Activated T-cell treated with anti-CD3 and anti-CD28 coated beads, Interleukin-2, amount 50 U/mL, for 24 hours (primary cell): Measurements from ENCODE around the gene SDF4.

Experiments used
- DNase-seq: peaks from one replicate; pipeline ENCODE4 v3.0.0-alpha.2; 2020
- H3K27ac Mint-ChIP-seq: 2 replicates; pipeline ENCODE4 v1.8.0; 2020; ENCODE audit warnings: mild to moderate bottlenecking, mixed read lengths
- H3K27me3 Mint-ChIP-seq: 2 replicates; pipeline ENCODE4 v1.8.0; 2020; ENCODE audit warnings: mixed read lengths
- H3K36me3 Mint-ChIP-seq: 2 replicates; pipeline ENCODE4 v1.8.0; 2020; ENCODE audit warnings: low read depth, mixed read lengths
- H3K4me1 Mint-ChIP-seq: 2 replicates; pipeline ENCODE4 v1.8.0; 2020; ENCODE audit warnings: low read depth, mixed read lengths
- H3K4me3 Mint-ChIP-seq: 2 replicates; pipeline ENCODE4 v1.8.0; 2020; ENCODE audit warnings: mild to moderate bottlenecking, moderate library complexity, mixed read lengths
- H3K9me3 Mint-ChIP-seq: 2 replicates; pipeline ENCODE4 v1.8.0; 2020; ENCODE audit warnings: mixed read lengths

Gene SDF4

DNA sequence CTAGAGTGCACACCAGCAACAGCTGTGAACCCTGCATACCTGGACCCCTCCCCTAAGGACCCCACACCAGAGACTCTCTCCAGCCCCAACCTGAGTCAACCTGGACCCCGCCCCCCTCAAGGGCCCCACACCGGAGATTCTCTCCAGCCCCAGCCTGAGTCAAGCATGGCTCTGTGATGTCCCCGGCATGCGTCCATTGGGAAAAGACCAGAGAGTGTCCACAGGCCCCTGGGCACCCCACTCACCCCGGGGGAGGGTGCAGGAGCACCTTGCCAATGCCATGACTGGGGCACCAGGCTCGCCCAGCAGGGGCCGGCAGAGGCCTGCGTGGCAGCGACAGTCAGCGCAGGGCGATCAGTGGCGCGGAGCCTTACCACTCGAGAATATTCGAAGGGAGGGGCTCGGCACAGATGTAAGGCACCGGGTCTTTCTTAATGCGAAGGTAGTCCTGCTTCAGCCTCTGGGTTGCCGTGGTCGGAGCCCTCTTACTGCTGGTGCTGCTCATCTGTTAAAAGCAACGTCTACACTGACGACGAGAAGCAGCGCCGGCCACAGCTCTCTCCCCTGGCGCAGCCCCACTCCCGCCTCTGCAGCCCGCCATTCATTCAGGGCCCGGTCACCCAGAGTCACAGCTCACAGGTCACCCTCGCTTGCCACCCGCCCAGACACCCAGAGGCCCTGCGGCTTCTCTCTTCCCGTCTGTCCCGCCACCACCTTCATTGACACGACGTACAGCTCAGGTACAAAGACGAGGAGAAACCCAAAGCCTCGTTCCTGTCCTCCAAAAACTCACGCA is 35.9 kb upstream of the SDF4 start:
- H3K4me3 Mint-ChIP-seq, result no peak overlapping the region
- peak overlapping the region; percentile 67 for H3K27ac Mint-ChIP-seq
- no peaks in the 10 kb centered on the region for H3K9me3 Mint-ChIP-seq
- no peak for DNase-seq
- no peaks in the 10 kb centered on the region for H3K27me3 Mint-ChIP-seq
- peaks cover 86% of the 10 kb centered on the region for H3K36me3 Mint-ChIP-seq
- peaks cover 40% of the 10 kb centered on the region for H3K4me1 Mint-ChIP-seq

DNA sequence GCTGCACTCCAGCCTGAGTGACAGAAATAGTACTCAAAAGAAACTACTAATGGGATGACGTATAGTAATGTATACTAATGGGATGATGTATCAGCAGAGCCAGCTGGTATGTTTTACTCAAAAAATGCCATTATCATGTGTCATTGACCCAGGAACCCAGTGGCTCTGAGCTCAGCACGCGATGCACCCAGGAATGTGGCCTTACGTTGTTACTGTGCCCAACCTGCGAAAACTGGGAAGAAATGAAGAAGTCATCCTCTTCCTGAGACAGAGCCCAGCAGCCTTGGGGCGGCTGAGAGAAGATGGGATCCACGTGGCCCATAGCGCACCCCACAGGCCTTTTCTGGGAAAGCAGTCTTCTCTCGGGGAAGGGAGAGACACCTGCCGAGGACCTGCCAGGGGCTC is 33.1 kb upstream of the SDF4 start:
- H3K27me3 Mint-ChIP-seq, result no peaks in the 10 kb centered on the region
- peaks cover 26% of the 10 kb centered on the region for H3K4me1 Mint-ChIP-seq
- H3K36me3 Mint-ChIP-seq, result peaks cover 88% of the 10 kb centered on the region
- H3K9me3 Mint-ChIP-seq, result no peaks in the 10 kb centered on the region
- no peak for DNase-seq
- no peak overlapping the region for H3K4me3 Mint-ChIP-seq
- peak overlapping the region; percentile 26 for H3K27ac Mint-ChIP-seq

DNA sequence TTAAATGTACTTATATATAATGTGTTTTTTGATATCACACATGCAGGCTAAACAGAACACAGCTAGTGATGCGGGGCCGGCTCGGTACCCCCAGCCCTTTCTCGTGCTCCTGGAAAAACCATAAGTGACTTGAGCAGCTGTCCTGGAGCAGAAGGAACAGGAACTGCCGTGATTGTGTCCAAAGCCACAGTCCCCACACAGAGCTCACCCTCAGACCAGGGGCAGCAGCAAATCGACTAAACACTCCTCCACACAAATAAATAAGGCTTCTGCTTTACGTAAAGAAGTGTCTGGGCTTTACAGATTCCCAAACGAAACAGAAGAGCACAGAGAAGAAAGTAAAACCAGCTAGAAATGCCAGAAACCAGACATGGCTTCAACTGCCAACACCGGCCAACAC is 32.2 kb upstream of the SDF4 start:
- DNase-seq, result no peak
- no peaks in the 10 kb centered on the region for H3K27me3 Mint-ChIP-seq
- H3K4me3 Mint-ChIP-seq, result no peak overlapping the region
- H3K9me3 Mint-ChIP-seq, result no peaks in the 10 kb centered on the region
- no peak overlapping the region for H3K27ac Mint-ChIP-seq
- H3K36me3 Mint-ChIP-seq, result peaks cover 92% of the 10 kb centered on the region
- peaks cover 27% of the 10 kb centered on the region for H3K4me1 Mint-ChIP-seq

DNA sequence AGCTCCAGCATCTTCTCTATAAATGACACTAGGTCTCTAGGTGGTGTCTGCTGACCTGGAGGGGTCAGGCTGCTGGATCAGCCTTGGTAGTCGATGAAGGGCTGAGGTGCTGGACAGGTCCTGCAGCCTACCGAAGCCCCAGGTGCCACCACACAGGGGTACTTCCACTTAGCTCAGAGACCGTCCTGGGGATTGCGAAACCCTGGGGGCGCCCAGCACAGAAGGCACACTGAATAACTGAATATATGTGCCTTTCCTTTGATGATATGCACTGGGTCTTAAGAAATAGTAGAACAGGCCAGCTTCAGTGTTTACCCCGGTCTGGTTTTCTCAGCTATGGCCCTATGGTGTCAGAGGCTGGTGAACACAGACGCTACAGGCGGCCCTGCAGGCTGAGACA is 31.0 kb upstream of the SDF4 start:
- no peaks in the 10 kb centered on the region for H3K27me3 Mint-ChIP-seq
- H3K9me3 Mint-ChIP-seq, result no peaks in the 10 kb centered on the region
- no peak overlapping the region for H3K4me3 Mint-ChIP-seq
- no peak overlapping the region for H3K27ac Mint-ChIP-seq
- DNase-seq, result no peak
- H3K4me1 Mint-ChIP-seq, result peaks cover 27% of the 10 kb centered on the region
- H3K36me3 Mint-ChIP-seq, result peaks cover 90% of the 10 kb centered on the region

DNA sequence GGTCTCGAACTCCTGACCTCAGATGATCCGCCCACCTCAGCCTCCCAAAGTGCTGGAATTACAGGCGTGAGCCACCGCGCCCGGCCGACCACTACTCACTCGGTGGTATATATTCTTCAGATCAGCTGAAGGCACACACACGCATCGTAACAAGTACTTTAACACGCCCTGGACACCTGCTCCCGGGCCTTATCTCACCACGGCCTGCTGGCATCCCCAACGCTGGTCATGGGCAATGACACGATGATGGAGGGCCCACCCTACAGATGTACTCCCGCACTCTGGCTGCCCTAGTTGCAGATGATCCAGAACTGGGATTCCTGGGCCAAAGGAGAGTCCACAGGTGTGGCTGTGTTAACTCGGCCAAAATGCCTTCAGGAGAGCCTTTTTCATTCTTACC is 30.3 kb upstream of the SDF4 start:
- no peaks in the 10 kb centered on the region for H3K27me3 Mint-ChIP-seq
- H3K4me1 Mint-ChIP-seq, result peaks cover 25% of the 10 kb centered on the region
- H3K9me3 Mint-ChIP-seq, result no peaks in the 10 kb centered on the region
- H3K4me3 Mint-ChIP-seq, result no peak overlapping the region
- peaks cover 91% of the 10 kb centered on the region for H3K36me3 Mint-ChIP-seq
- H3K27ac Mint-ChIP-seq, result no peak overlapping the region
- no peak for DNase-seq

DNA sequence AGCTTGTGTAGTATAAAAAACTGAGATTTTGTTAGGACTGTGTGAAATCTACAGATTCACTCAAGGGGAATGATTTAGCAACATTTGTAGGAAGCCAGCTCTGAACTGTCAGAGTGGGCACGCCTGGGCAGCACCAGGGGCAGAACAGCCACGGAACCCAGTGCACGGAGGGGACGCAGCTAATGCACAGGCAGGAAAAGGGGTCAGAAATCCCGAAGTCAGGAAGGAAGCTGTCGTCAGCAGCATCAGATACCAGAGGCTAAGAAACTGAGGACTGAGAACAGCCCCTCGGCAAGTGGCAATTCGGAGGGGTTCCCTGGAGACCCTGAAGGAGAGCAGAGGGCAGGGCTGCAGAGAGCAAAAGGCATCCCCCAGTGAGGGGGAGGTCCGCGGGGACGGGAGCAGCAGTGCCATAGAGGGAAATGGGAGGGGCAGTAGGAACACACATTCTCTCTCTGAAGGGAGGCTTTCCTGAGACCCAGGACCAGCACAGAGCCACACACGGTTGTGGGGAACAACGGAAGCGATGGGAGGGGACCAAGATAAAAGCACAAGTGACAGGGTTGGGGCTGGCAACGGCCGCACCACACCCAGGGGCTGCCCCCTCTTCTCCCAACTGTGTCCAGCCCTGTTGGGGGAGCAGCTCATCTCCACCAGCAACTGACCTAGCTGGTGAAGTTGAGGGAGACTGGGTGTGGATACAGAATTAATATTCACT is 29.2 kb upstream of the SDF4 start:
- peaks cover 94% of the 10 kb centered on the region for H3K36me3 Mint-ChIP-seq

DNA sequence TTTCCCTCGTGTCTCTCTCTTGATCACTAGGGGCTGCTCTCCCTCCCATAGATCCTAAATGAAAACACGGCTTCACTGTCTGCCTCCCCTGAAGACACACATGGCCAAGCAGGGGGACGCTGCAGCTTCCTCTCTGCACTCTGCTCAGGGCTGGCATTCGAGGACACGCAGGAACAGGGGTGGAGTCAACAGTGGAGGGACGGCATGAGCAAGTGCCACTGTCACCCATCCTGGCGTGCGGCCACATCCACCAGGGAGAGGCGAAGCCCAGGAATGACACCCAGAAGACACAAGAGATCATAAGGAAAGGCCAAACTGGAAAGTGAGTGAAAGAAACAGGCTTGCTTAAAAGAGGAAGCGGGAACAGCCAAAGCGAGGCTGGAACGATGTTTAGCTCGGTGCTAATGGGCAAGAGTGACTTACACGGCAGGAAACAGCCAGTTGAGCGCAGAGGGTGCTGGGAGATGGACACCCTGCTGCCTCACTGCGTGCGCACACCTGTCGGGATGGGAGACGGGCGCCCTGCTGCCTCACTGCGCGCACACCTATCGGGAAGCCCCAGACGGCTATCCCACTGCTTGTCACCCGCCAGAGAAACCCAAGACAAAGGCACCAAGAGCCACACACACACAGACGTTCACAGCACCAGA is 28.3 kb upstream of the SDF4 start:
- Mint-ChIP-seq H3K36me3 (peaks cover 94% of the 10 kb centered on the region), H3K27ac (peak overlapping the region; percentile 77), H3K4me3 (no peak overlapping the region), H3K27me3 (no peaks in the 10 kb centered on the region), H3K4me1 (peaks cover 21% of the 10 kb centered on the region), H3K9me3 (no peaks in the 10 kb centered on the region)
- no peak for DNase-seq

More for the DNA sequence above, 29.2 kb upstream of the SDF4 start:
- peak overlapping the region; percentile 77 for H3K27ac Mint-ChIP-seq
- peaks cover 24% of the 10 kb centered on the region for H3K4me1 Mint-ChIP-seq
- DNase-seq, result no peak
- no peak overlapping the region for H3K4me3 Mint-ChIP-seq
- no peaks in the 10 kb centered on the region for H3K27me3 Mint-ChIP-seq
- no peaks in the 10 kb centered on the region for H3K9me3 Mint-ChIP-seq

DNA sequence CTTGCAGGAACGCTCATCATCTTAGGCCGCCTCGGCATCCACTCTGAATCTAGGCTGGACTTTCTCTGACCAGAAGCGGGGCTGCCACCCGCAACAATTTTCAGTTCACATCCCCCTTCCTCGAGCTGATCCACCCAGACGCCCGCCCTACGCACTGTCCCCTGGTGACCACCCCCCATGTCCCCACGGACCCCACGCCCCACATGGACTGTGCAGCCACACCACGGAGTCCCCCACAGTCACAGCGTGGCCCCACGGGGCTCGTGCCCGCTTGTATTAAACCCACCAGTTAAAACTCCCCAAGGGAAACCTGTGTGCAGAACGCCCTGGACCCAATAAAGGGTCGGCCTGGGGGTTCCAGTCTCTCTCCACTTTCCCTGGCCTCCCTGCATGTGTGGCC is 27.7 kb upstream of the SDF4 start:
- Mint-ChIP-seq H3K27me3 (no peaks in the 10 kb centered on the region), H3K4me3 (no peak overlapping the region), H3K36me3 (peaks cover 94% of the 10 kb centered on the region), H3K9me3 (no peaks in the 10 kb centered on the region), H3K4me1 (peaks cover 21% of the 10 kb centered on the region), H3K27ac (no peak overlapping the region)
- no peak for DNase-seq

DNA sequence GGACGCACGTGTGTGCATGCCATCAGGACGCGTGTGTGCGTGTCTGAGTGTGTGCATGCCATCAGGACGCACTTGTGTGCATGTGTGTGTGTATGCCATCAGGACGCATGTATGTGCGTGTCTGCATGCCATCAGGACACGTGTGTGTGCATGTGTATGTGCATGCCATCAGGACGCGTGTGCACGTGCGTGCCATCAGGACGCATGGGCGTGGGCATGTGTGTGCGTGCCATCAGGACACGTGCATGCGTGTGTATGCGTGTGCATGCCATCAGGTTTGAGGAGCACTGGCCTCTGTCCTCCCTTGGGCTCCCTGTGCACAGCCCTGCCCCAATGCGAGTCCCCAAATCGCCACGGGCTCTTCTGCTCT is 27.3 kb upstream of the SDF4 start:
- Mint-ChIP-seq H3K27ac (no peak overlapping the region), H3K36me3 (peaks cover 91% of the 10 kb centered on the region), H3K9me3 (no peaks in the 10 kb centered on the region), H3K27me3 (no peaks in the 10 kb centered on the region), H3K4me3 (no peak overlapping the region), H3K4me1 (peaks cover 21% of the 10 kb centered on the region)
- no peak for DNase-seq

DNA sequence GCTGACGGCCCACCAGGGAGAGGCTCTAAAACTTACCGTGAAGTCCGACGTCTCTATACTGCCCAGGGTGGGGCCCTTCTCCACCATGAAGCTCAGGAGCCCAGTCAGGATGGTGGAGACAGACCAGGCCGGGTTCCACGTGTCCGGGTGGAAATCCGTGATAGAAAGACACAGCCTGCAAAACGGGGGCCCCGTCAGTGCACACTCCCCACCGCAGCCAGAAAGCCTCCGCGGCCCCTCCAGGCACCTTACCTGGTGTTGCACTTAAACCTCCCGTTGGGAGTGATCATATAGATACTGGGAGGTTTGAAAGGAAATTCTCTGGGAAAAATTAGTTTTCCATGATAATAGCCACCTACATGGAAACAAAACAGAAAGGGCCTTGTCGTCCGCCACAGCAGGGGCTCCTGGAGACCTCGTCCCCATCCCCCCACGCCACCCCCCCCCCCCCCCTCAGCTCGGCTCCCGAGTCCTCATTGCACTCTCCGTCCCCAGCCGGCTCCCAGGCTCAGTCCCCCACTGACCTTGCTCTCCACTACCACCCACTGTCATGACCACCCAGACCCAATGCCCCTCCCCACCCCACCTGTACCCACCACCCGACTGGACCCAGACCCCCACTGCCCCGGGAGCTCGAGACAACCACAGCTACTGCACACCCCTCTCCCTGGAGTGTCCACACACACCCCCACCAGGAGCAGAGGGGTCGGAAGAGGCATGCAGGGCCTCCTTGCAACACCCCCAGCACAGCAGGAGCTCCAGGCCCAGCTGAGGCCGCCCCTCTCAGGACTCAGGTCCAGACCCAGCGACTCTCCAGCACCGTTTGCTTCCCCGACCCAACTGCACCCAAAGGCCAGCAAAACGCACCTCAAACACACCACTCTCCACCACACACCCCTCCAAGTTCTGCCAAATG is 25.4 kb upstream of the SDF4 start:
- H3K4me1 Mint-ChIP-seq, result peaks cover 13% of the 10 kb centered on the region
- H3K36me3 Mint-ChIP-seq, result peaks cover 89% of the 10 kb centered on the region
- H3K27ac Mint-ChIP-seq, result peak overlapping the region; percentile 3
- H3K9me3 Mint-ChIP-seq, result no peaks in the 10 kb centered on the region
- no peak overlapping the region for H3K4me3 Mint-ChIP-seq
- DNase-seq, result no peak
- H3K27me3 Mint-ChIP-seq, result no peaks in the 10 kb centered on the region

DNA sequence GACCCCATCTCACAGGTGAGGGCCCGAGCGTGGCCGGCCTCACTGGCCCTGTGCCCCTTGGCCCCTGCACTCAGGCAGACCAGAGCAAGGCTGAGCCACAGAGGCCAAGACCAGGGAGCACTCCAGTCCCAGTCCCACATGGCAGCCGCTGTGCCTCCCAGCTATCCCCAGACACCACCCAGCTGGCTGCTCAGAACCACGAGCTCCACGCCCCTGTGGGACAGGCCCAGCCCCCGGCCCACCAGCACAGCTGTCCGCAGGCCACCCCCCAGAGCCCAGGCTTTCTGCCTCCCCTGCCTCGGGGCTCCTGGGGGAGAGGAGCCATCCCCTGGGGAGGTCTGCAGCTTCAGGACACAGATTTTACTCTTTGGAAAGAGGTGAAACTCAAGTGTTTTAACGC is 23.8 kb upstream of the SDF4 start:
- Mint-ChIP-seq H3K27me3 (no peaks in the 10 kb centered on the region), H3K4me1 (peaks cover 11% of the 10 kb centered on the region), H3K27ac (no peak overlapping the region), H3K36me3 (peaks cover 84% of the 10 kb centered on the region), H3K9me3 (no peaks in the 10 kb centered on the region), H3K4me3 (no peak overlapping the region)
- no peak for DNase-seq

DNA sequence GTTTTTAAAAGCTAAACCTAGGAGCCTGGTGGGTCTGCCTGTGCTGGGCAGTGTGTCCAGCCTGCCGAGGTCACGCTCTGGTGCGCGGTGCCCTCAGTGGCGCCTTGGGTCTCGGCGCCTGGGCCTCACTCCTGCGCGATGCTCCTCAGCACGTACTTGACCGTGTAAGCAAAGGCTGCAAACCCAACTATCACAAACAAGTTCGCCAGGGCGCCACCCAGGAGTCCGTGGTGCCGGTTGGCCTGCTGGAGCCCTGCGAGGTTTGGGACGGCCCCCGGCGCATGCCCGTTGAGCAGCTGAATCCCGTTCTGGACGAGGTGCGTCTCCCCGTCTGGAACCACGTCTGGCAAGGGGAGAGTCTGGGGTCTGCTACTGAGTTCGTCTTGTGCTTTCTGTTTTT is 23.3 kb upstream of the SDF4 start:
- Mint-ChIP-seq H3K27ac (no peak overlapping the region), H3K4me1 (peaks cover 15% of the 10 kb centered on the region), H3K4me3 (no peak overlapping the region), H3K36me3 (peaks cover 80% of the 10 kb centered on the region), H3K27me3 (no peaks in the 10 kb centered on the region), H3K9me3 (no peaks in the 10 kb centered on the region)
- DNase-seq, result no peak

DNA sequence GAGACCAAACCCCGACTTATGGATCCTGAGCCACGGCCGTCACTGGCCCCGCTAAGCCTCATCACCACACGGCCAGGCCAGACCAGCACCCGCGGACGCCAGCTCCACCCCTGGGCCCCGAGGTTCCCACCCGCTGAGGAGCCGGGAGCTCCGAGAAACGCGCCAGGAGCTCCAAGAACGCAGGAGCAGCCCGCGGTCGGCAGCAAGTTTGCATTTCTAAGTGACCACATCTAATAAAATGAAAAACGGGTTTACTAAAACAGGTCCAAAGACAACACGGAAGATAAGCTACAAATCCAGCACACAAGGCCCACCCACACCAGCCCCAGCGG is 22.8 kb upstream of the SDF4 start:
- peaks cover 19% of the 10 kb centered on the region for H3K4me1 Mint-ChIP-seq
- H3K36me3 Mint-ChIP-seq, result peaks cover 76% of the 10 kb centered on the region
- DNase-seq, result no peak
- no peak overlapping the region for H3K4me3 Mint-ChIP-seq
- no peaks in the 10 kb centered on the region for H3K27me3 Mint-ChIP-seq
- H3K9me3 Mint-ChIP-seq, result no peaks in the 10 kb centered on the region
- H3K27ac Mint-ChIP-seq, result no peak overlapping the region

DNA sequence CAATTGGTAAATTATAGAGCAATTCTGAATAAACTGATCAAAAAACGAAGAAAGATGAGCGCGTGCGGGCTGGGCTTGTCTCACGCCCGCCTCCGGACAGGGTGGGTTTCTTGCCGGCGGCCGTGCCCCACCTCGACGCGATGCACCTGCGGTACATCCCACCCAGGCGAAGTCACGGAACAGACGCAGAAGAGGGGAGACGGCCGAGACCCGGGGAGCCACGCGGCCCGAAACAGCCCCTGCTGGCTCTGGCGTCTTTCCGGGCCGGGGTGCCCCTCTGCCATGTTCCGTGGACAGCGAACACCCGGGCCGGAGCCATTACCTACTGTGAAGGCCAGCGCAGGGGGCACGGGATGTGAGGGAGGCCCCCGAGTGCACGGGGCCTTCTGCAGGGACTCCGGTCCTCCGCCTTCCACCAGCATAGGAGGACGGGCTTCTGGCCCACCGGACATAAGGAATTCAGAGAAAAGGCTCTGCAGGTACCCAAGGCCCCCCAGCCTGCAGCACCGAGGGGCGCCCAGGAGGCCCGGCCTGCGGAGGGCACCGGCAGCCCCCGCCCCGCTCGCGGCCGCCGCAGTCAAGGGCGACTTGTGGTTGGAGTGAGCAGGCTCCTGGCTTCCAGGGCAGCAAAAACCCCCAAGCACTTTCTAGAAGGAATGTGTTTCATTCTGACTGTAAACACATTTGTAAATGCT is 22.3 kb upstream of the SDF4 start:
- no peaks in the 10 kb centered on the region for H3K9me3 Mint-ChIP-seq
- no peaks in the 10 kb centered on the region for H3K27me3 Mint-ChIP-seq
- H3K36me3 Mint-ChIP-seq, result peaks cover 71% of the 10 kb centered on the region
- no peak overlapping the region for H3K4me3 Mint-ChIP-seq
- H3K27ac Mint-ChIP-seq, result no peak overlapping the region
- H3K4me1 Mint-ChIP-seq, result peaks cover 17% of the 10 kb centered on the region
- DNase-seq, result no peak
